SKM-1 treated with dmso at 0.1 percent for 144 hours (cell line): Measurements from ENCODE around the gene SORBS1.

Source experiments
- DNase-seq: peaks from one replicate; lab custom pipeline; 2025; ENCODE audit not compliant: unreplicated experiment; lab: John Stamatoyannopoulos, UW

SORBS1 gene

GRCh38 chr10:95467162-95467599 lies 94.0 kb downstream of the SORBS1 start:
- peak; percentile 79 for DNase-seq

GRCh38 chr10:95466436-95466835 lies 94.7 kb downstream of the SORBS1 start:
- no peak for DNase-seq

GRCh38 chr10:95464280-95464679 lies 96.9 kb downstream of the SORBS1 start:
- DNase-seq, result no peak

DNA sequence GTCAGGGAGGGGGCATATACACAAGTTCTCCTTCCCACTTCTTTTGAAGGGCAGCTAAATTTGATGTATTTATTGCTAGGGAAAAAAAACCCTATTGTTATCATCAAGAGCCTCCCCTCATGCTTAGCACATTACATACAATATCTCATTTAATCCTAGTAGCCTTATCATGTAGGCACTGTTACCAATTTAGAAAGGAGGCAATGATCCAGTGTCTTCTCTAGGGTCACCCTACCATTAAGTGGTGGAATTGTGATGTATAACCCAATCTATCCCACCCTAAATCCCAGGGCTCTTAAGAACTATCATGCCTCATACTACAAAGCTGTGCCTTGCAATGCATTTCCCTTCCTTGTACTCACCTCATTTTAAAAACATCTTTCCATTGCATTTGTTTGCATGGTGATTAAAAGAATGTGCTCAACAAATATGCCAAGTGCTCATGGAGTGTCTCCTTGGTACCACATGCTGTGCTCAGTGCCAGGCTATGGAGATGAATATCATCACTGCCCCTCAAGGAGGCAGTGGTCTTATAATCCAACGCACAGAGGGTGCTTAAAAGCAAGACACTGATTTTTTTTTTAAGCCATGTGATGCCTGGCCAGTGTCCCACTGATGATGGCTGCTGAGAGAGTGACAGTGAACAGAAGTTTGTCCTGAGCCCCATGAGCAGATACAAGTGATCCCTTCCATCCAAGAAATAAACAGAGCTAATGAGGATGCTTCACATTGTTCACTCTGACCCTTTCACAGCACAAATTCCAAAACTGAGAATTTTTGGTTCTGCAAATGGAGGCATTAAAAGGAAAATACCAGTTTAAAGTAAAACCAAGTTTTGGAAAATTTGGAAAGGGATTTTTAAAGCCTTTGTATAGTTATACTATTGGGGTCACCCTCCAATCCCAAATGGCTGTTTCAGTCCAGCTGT lies 98.2 kb downstream of the SORBS1 start:
- DNase-seq, result no peak

DNA sequence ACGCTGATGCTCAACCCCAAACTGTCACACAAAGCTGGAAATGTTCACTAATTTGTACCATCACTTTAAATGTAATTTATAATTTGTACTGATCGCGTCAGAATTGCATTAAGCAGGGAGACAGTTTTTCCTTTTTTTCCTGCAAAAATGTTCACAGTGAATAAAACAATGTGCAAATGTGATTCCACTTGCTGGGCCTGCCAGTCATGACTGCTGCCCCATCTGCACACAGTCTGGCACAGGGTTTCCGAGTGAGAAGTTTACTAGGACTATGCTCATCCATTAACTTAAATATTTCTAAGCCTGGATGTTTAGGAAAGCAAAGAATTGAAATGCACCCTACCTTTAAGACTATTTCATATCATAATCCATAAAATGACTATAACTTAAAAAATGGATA lies 99.6 kb downstream of the SORBS1 start:
- no peak for DNase-seq

GRCh38 chr10:95459446-95460045 lies 101.6 kb downstream of the SORBS1 start:
- no peak for DNase-seq

DNA sequence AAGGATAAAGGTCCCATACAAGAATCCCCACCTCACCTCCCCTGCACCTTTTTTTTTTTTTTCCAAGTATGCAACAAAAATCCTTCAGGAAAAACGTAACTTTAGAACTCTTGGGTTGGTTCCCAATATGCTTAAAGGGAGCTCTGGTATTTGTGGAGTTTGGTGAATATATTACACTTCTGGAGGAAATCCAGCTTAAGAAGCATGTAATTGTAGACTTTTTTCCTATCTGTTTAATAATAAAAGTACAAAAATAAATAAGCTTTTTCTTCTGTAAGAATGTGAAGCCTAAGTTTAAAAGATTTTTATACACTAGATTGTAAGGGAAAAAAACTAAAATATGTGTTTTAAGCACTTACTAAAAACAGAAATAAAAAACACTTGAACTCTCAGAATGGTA lies 102.3 kb downstream of the SORBS1 start:
- no peak for DNase-seq

GRCh38 chr10:95458014-95458413 lies 103.2 kb downstream of the SORBS1 start:
- DNase-seq, result no peak

DNA sequence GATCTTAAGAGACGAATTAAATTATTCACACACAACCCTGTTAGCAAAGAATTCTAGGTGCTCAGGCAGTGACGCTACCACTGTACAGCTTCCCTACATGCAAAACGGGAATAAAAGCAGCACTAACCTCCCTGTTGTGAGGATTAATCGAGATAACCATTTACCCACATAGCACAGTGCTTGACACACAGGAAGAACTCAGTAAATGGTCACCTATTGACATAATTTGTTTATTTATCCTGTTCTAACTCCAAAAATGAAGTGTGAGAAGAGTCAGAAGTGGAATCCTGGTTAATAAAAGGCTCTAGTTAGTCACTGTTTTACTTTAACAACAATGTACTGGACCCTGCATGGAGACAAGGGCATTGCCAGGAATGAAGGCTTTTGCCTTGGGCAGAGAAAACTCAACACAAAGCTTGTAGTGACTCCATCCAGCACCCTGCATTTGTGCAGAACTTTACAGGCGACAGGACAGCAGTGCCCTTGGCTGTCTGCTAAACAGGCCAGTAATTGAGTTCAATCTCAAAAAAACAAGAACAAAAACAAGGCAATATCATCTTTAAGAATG lies 103.8 kb downstream of the SORBS1 start:
- no peak for DNase-seq

DNA sequence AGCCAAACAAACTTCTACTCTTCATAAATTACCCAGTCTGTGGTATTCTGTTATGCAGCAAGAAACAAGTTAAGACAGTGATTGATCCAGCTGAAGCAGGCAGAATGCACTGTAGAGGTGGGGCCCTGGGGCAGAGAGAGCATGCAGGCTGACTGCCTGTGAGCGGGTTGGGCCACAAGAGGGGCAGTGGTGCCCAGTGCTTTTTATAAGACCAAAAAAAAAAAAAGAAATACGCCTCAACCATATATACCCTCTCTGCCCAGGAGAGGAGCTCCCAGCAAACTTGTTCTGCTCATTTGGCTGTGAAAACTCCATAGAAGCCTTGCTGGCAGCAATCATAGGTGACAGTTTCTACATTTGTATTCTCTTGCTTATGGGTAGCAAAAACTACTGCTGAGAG lies 104.7 kb downstream of the SORBS1 start:
- no peak for DNase-seq

- DNase-seq, result no peak
These were observed 106.2 kb downstream of the SORBS1 start for GRCh38 chr10:95454940-95455339.

- DNase-seq, result no peak
These were observed 106.8 kb downstream of the SORBS1 start for GRCh38 chr10:95454356-95454755.

GRCh38 chr10:95451568-95452524 lies 109.3 kb downstream of the SORBS1 start:
- DNase-seq, result no peak

DNA sequence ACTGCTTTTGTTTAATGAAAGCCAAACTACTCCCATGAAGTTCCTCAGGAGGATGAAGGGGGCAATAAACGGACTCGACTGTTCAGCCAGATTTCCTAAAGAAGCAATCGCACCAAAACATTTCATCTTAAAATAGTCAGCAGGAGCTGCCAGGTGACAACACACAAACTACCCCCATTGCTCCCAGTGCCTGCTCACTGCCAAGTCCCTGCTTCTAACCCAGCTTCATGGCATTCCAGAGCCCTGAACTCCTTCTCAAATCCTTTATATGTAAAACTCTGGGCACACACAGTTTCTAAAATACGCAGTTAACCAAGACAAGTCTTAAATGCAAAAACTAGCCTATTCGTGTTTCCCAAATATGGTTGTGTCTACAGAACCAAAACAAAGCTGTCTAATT lies 110.0 kb downstream of the SORBS1 start:
- DNase-seq, result no peak

DNA sequence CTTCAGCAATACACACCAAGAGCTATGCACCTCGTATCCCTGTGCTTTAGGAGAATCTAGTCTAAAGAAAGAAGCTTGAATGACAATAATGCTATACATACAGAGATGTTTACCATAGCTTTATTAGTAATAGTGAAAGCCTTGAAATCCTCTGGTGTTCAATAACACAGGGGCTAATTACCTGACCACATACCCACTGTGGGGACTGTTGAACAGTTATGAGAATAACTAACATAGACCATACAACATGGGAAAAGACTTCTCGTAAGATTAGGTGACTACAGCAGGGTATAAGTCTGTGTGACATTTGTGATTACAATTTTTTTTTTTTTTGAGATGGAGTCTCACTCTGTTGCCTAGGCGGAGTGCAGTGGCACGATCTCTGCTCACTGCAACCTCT lies 111.0 kb downstream of the SORBS1 start:
- DNase-seq, result no peak

DNA sequence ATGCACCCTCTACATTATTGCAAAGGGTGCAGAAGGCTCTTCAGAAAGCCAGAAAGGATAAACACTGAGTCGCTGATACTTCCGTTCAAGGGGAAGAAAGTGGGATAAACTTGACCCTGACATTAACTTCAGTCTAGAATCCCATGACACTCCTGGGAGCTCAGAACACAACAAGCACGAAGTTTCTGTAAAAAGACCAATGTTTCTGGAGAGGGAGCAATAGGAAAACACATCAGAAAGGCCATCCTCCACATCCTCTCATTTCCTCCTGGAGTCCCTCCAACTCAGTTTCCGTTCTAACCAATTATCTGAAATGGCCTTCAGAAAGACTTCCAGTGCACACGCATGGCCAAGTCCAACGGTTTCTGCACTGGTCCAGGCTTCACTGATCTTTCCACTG lies 113.5 kb downstream of the SORBS1 start:
- DNase-seq, result no peak

DNA sequence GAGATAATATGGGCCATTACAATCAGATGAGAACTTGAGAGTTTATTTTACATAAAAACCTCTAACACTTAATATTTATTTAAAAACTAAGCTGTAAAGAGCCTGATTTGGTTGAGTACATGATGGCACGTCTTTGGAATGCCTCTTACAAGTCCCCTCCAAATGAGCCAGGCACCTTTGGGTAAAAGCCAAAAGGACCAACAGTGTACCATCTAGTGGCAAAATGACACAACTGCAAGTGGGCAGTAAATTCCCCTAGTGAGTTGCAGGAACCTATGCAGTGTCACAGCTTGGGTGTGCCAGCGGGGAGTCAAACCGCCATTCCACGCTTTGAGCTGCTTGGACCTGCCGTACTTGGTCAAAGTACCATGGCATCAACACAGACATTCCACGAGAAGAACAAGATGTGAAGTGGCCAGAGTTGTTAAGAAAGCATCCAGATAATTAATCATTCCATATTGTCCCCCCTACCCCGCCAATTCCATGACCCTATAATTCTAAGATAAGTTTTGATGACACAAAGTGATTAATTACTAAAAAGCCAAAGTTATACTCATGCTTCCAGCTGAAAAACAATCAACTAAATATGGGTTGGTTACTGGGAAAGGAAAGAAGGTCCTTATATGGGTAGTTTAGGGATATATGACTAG lies 115.2 kb downstream of the SORBS1 start:
- peak; percentile 62 for DNase-seq

DNA sequence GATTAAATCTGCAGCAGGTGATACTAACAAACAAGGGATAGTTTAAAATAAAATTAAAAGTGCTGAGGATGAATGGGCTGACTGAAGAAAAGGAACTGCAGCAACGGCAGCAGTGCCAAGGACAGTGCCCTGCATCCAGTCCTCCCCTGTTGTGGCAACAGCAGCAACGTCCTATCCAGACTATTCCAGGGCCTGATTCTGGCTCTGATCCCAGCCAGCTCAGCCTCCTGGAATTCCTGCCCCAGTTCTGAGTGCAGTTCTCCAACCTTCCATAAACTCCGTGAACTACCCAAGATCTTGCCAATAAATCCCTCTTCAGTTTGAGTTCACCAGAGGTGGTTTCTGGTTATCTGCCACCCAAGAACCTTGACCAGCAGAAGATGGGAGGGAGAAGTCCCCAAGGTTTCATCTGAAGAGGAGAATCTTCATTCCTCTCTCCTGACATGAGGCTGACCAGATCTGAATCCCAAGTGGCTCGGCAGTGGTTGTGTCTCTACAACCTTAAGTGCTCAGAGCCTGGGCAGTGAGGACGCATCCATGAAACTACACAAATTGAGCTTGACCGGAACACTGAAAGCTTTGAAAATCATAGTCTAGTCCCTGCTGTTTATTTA lies 115.8 kb downstream of the SORBS1 start:
- no peak for DNase-seq

DNA sequence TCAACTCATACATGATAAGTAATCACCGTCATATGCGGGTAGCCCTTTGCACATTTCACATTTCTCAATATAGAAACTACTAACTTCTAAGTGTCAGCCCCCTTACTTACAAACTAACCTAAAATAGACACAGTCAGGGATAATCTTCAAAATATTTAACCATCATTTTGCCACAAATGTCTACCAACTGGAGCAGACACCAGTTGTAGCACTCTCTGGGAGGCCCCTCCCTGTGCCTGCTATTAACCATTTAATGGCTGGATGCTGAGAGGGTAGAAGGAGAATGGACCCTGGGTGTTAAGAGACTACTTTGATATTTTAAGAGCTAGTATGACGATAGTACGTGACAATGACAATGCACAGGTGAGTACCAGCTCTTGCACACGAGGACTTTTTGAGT lies 116.4 kb downstream of the SORBS1 start:
- DNase-seq, result no peak

GRCh38 chr10:95443636-95444035 lies 117.5 kb downstream of the SORBS1 start:
- DNase-seq, result no peak
